A549 (cell line): ENCODE measurements around the gene ING3. TPM values are rescaled to one million over a fixed set of nuclear protein-coding genes. Genes with fewer than 3 reads are reported as not detected.

Source experiments
- ATAC-seq, 2 experiments: fragments of 200-7000 bp in 1 of 2; fragments of >200 bp in 1 of 2; cut with Nextera tagmentation in 1 of 2; cut with Tn5 transposase in 1 of 2; 3 replicates each; pipeline versions ENCODE4 v1.8.0 to v1.9.1; 2018 to 2020; ENCODE audit warnings: mild to moderate bottlenecking in 1 of 2, moderate library complexity in 1 of 2
- CTCF ChIA-PET: fragments of 300-600 bp; sonication (Branson Sonifier 250); formaldehyde crosslinking; extraction: SDS; loops from one replicate; lab custom pipeline; 2021; ENCODE audit warnings: antibody characterized with exemption, inconsistent platforms; lab: Yijun Ruan, JAX
- POLR2A ChIA-PET: fragments of 350-600 bp; formaldehyde crosslinking; extraction: SDS; loops from one replicate; lab custom pipeline; 2021; ENCODE audit warnings: antibody characterized with exemption, inconsistent platforms; lab: Yijun Ruan, JAX
- DNase-seq, 2 experiments: peaks; one replicate each; pipeline versions ENCODE4 v3.0.0 to v3.0.0-alpha.2; 2011 to 2016; ENCODE audit warnings: low read depth in 1 of 2, low spot score in 1 of 2
- FAIRE-seq: peaks from 2 replicates; lab custom pipeline; 2011; peaks lifted over from hg19 to GRCh38; lab: Jason Lieb, UNC
- H3K27ac ChIP-seq, 2 experiments: fragments of >200 bp; sonication (Bioruptor Twin); formaldehyde crosslinking; 3 replicates each; pipeline ENCODE4 v1.5.1; 2016 to 2017
- H3K4me1 ChIP-seq: fragments of >200 bp; sonication (Bioruptor Twin); formaldehyde crosslinking; 3 replicates; pipeline ENCODE4 v1.6.1; 2016
- H3K4me2 ChIP-seq: fragments of >200 bp; sonication (Bioruptor Twin); formaldehyde crosslinking; 3 replicates; pipeline ENCODE4 v1.6.1; 2016
- H3K4me3 ChIP-seq: fragments of >200 bp; sonication (Bioruptor Twin); formaldehyde crosslinking; 3 replicates; pipeline ENCODE4 v1.5.1; 2016
- H3K9me3 ChIP-seq: fragments of >200 bp; sonication (Bioruptor Twin); formaldehyde crosslinking; 3 replicates; pipeline ENCODE4 v1.6.1; 2016
- CBX8 ChIP-seq: fragments of 200-600 bp; sonication (generic); IDR thresholded peaks from 2 replicates; pipeline ENCODE4 v1.6.1; 2016
- CEBPB ChIP-seq, 2 experiments: fragments of >200 bp in 1 of 2; sonication (Bioruptor Twin) in 1 of 2; formaldehyde crosslinking in 1 of 2; IDR thresholded peaks; 2 replicates each; pipeline ENCODE4 v1.6.1; 2012 to 2016
- CHD4 ChIP-seq: fragments of 200-600 bp; sonication (generic); IDR thresholded peaks from 2 replicates; pipeline ENCODE4 v1.6.1; 2016; ENCODE audit warnings: antibody characterized with exemption, mild to moderate bottlenecking, borderline replicate concordance
- ESRRA ChIP-seq: fragments of 150-350 bp; IDR thresholded peaks from 2 replicates; pipeline ENCODE4 v1.6.1; 2014; ENCODE audit warnings: mild to moderate bottlenecking, low read length, borderline replicate concordance
- FOXS1 ChIP-seq: fragments of 250-450 bp; sonication (Bioruptor Pico); IDR thresholded peaks from 2 replicates; pipeline ENCODE4 v1.5.0; 2020; ENCODE audit warnings: mild to moderate bottlenecking, moderate library complexity
- GATA3 ChIP-seq: IDR thresholded peaks from 2 replicates; pipeline ENCODE4 v1.6.1; 2012; ENCODE audit warnings: borderline replicate concordance
- HMGXB4 ChIP-seq: fragments of 250-450 bp; sonication (Bioruptor Pico); IDR thresholded peaks from 2 replicates; pipeline ENCODE4 v1.5.0; 2021; ENCODE audit warnings: mild to moderate bottlenecking, moderate library complexity, borderline replicate concordance
- JUNB ChIP-seq: fragments of >200 bp; sonication (Bioruptor Twin); formaldehyde crosslinking; IDR thresholded peaks from 2 replicates; pipeline ENCODE4 v1.6.1; 2016
- NPAS2 ChIP-seq: fragments of 250-450 bp; sonication (Bioruptor Pico); IDR thresholded peaks from 2 replicates; pipeline ENCODE4 v1.8.0; 2022; ENCODE audit warnings: mild to moderate bottlenecking, moderate library complexity, borderline replicate concordance
- NR3C1 ChIP-seq: fragments of >200 bp; sonication (Bioruptor Twin); formaldehyde crosslinking; IDR thresholded peaks from 3 replicates; pipeline ENCODE4 v1.6.1; 2017
- PBX3 ChIP-seq: IDR thresholded peaks from 2 replicates; pipeline ENCODE4 v1.6.1; 2012
- RAD21 ChIP-seq, 2 experiments: fragments of >200 bp in 1 of 2; sonication (Bioruptor Twin) in 1 of 2; formaldehyde crosslinking in 1 of 2; IDR thresholded peaks in 1 of 2; conservative IDR thresholded peaks in 1 of 2; 2 replicates in 1 of 2; 3 replicates in 1 of 2; pipeline ENCODE4 v1.6.1; 2012 to 2018; ENCODE audit warnings: inconsistent platforms in 1 of 2
- SMC3 ChIP-seq: fragments of >200 bp; sonication (Bioruptor Twin); formaldehyde crosslinking; IDR thresholded peaks from 3 replicates; pipeline ENCODE4 v1.6.1; 2018; ENCODE audit warnings: inconsistent platforms
- TP53 ChIP-seq: fragments of 250-450 bp; sonication (Bioruptor Pico); IDR thresholded peaks from 2 replicates; pipeline ENCODE4 v1.5.0; 2021; ENCODE audit warnings: mild to moderate bottlenecking, moderate library complexity
- ZFP36 ChIP-seq: fragments of 450-650 bp; IDR thresholded peaks from 2 replicates; pipeline ENCODE4 v1.6.1; 2014; ENCODE audit warnings: borderline replicate concordance; ENCODE audit not compliant: partially characterized antibody
- ZNF302 ChIP-seq: fragments of 250-450 bp; sonication (Bioruptor Pico); IDR thresholded peaks from 2 replicates; pipeline ENCODE4 v1.9.0; 2021; ENCODE audit warnings: inconsistent platforms, mild to moderate bottlenecking, moderate library complexity
- ZSCAN20 ChIP-seq: fragments of 250-450 bp; sonication (Bioruptor Pico); IDR thresholded peaks from 2 replicates; pipeline ENCODE4 v1.8.0; 2022; ENCODE audit warnings: mild to moderate bottlenecking, moderate library complexity
- WGBS: methylation state at CpG from one replicate; pipeline ENCODE4 v1.1.6; 2017; ENCODE audit errors: missing lambda C conversion rate; 5-methylcytosine and 5-hydroxymethylcytosine counted together
- polyA plus RNA-seq, 4 experiments: library from polyadenylated mRNA; depleted of rRNA in 3 of 4; stranded (reverse); fragments of >200 nt; fragmentation: RNase III in 1 of 4; extraction: RNeasy Plus Mini Kit Qiagen cat#74134 plus additional on column Dnase treatment in 1 of 4; gene quantifications; 2 replicates in 3 of 4; 3 replicates in 1 of 4; pipeline ENCODE4 v1.2.3, GENCODE V29; 2011 to 2017
- TF ChIP-seq, protein P1 (sequence below): fragments of >200 bp; sonication (Bioruptor Twin); formaldehyde crosslinking; IDR thresholded peaks from 3 replicates; pipeline ENCODE4 v1.6.1; 2016
- TF ChIP-seq, protein P2 (sequence below): fragments of 450-650 bp; IDR thresholded peaks from 2 replicates; pipeline ENCODE4 v1.6.1; 2014; ENCODE audit warnings: antibody characterized with exemption

The ING3 gene
- polyA plus RNA-seq, 2 of the 4 experiments (the other 2 are of a cell fraction), result 5.6 to 11.3 TPM

DNA sequence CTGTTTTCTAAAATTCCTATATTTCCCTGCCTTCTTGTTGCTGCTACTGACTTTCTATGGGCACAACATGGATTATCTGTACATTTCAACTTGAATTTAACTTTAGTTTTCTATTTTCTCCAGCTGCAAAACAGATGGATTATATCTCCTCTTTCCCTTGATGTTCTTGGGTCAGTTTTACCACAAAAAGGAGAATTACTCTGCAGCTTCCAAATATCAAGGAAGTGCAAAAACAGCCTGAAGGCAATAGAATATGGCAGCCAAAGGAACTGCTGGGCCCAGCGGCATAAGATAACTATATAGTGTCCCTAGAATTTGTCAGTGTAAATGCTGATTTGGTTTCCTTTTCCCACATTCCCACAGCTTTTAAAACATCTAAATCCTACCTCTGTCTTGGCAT lies 67.0 kb downstream of the ING3 start:
- TF ChIP-seq NPAS2 (CRISPR knock-in tag), result no peak
- TF ChIP-seq HMGXB4 (CRISPR knock-in tag), result no peak
- no peak for TF ChIP-seq SMC3
- TF ChIP-seq CBX8, result no peak
- no peak for TF ChIP-seq TP53 (CRISPR knock-in tag)
- TF ChIP-seq, protein P1, sequence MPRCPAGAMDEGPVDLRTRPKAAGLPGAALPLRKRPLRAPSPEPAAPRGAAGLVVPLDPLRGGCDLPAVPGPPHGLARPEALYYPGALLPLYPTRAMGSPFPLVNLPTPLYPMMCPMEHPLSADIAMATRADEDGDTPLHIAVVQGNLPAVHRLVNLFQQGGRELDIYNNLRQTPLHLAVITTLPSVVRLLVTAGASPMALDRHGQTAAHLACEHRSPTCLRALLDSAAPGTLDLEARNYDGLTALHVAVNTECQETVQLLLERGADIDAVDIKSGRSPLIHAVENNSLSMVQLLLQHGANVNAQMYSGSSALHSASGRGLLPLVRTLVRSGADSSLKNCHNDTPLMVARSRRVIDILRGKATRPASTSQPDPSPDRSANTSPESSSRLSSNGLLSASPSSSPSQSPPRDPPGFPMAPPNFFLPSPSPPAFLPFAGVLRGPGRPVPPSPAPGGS, result no peak
- TF ChIP-seq JUNB, result no peak
- TF ChIP-seq NR3C1, result no peak
- TF ChIP-seq RAD21 (conservative IDR thresholded peaks at IDR 0.05 in 1 of 2, IDR thresholded peaks at IDR 0.05 in 1 of 2), result no peak
- TF ChIP-seq FOXS1 (CRISPR knock-in tag), result no peak
- no peak for TF ChIP-seq ZNF302 (CRISPR knock-in tag)
- TF ChIP-seq PBX3, result no peak
- DNase-seq (no peak), ATAC-seq (no peak), FAIRE-seq (no peak)
- CTCF ChIA-PET, result no interaction called here
- Histone ChIP-seq H3K4me3 (no peak overlapping the region), H3K4me2 (no peak overlapping the region), H3K27ac (no peak overlapping the region), H3K4me1 (no peaks in the 10 kb centered on the region; the same call in 2 of the 3 replicates), H3K9me3 (no peaks in the 10 kb centered on the region)
- POLR2A ChIA-PET, result no interaction called here
- 54% methylated on average over 1 of the region's 1 CpG for WGBS

- 45% methylated on average over 2 of the region's 2 CpGs for WGBS
- TF ChIP-seq JUNB (no peak), ZFP36 (no peak), CHD4 (no peak), ESRRA (no peak), CEBPB (IDR thresholded peaks at IDR 0.05) (no peak), ZSCAN20 (CRISPR knock-in tag) (no peak), GATA3 (no peak)
- TF ChIP-seq, protein P2, sequence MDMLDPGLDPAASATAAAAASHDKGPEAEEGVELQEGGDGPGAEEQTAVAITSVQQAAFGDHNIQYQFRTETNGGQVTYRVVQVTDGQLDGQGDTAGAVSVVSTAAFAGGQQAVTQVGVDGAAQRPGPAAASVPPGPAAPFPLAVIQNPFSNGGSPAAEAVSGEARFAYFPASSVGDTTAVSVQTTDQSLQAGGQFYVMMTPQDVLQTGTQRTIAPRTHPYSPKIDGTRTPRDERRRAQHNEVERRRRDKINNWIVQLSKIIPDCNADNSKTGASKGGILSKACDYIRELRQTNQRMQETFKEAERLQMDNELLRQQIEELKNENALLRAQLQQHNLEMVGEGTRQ, result no peak
- no peak overlapping the region for H3K4me3 ChIP-seq
- ChIA-PET POLR2A (no interaction called here), CTCF (no interaction called here)
- no peaks in the 10 kb centered on the region; the same call in 2 of the 3 replicates for H3K4me1 ChIP-seq
- no peak overlapping the region for H3K4me2 ChIP-seq
- ATAC-seq (no peak), FAIRE-seq (no peak), DNase-seq (no peak)
- H3K9me3 ChIP-seq, result no peaks in the 10 kb centered on the region
- no peak overlapping the region for H3K27ac ChIP-seq
These were observed 68.4 kb downstream of the ING3 start for GRCh38 chr7:121019018-121019417.
